Mesenteric fat pad (tissue), 1 donor: Measurements from ENCODE around the gene PPP1CB. TPM values are rescaled to one million over a fixed set of nuclear protein-coding genes. Genes with fewer than 3 reads are reported as not detected.

ENCODE experiments used
- DNase-seq: peaks from one replicate; pipeline ENCODE4 v3.0.0-alpha.2; 2020; ENCODE audit warnings: low spot score
- long read RNA-seq: library from polyadenylated mRNA; unstranded; transcript quantifications from one replicate; pipeline ENCODE4 v2.0.0, GENCODE V29; 2020
- total RNA-seq: library from RNA; stranded (reverse); fragmentation: NEBNext Ultra II Directional; extraction: Animal tissue kit (Norgen Biotek cat#: 25700); gene quantifications from one replicate; pipeline ENCODE4 v1.2.1, GENCODE V29; 2021
- donor health status: DM: yes; HTN: yes; CAD: no.

Gene PPP1CB
- 201 TPM for total RNA-seq
- long read RNA-seq, full-length matches to known transcripts: 41 of 51 reads
- long read RNA-seq, partial matches to known transcripts: 2 of 51 reads
- long read RNA-seq, other reads (novel, unspliced or antisense): 8 of 51 reads

DNA sequence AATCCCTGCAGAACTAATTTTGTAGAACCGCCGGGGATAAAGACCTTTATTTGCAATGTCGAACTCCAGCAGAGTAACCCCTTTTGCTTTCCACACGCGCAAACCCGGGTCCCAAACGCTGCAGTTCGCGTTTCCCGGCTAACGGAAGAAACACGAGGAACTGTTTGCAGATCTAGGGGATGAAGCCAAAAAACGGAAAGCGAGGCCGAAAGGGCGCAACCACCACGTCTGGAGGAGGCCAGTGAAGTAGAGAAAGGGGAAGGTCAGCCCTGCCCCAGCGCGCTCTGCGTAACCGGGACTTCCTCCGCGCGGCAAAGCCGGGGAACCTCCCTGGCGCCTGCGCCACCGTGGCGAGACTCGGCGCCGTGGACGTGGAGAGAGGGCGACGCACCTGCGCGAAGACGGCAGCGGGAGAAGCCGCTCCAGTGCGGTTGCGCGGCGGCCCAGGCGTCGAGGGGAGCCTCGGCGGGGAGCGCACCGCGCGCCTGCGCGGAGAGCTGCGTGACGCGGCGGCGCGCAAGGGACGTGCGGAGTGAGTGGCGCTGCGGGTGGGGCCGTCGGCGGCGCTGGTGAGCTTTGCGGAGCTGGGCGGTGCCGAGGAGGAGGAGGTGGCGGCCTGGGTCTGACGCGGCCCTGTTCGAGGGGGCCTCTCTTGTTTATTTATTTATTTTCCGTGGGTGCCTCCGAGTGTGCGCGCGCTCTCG is at the start of gene PPP1CB:
TSS of gene PPP1CB (plus strand) at position 579 of the 704 bp plus-strand sequence. CDS start 295 bp downstream, outside the sequence.
- peak; percentile 99 for DNase-seq

GRCh38 chr2:28702415-28702861 is 49.2 kb upstream of the PPP1CB start:
- no peak for DNase-seq

DNA sequence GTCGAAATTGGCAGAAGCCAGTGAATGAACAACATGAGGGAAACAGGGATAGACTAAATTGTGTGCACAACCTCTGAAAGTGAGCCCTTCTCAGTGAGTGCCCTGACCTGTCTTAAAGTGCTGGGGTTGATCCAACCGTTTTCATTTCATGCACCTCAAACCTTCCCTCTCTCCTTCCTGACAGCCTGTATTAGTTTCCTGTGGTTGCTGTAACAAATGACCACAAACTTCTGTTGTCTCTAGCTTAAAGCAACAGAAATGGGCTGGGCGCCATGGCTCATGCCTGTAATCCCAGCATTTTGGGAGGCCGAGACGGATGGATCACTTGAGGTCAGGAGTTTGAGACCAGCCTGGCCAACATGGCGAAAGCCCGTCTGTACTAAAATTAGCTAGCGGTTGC is 48.8 kb upstream of the PPP1CB start:
- DNase-seq: no peak

GRCh38 chr2:28704621-28705020 is 47.0 kb upstream of the PPP1CB start:
- DNase-seq: no peak

GRCh38 chr2:28705751-28706440 is 45.7 kb upstream of the PPP1CB start:
- DNase-seq: no peak

GRCh38 chr2:28707592-28707991 is 44.0 kb upstream of the PPP1CB start:
- no peak for DNase-seq

- no peak for DNase-seq
Measured at GRCh38 chr2:28709101-28709500, 42.5 kb upstream of the PPP1CB start.

GRCh38 chr2:28710545-28710944 is 41.1 kb upstream of the PPP1CB start:
- no peak for DNase-seq

GRCh38 chr2:28713577-28714298 is 37.9 kb upstream of the PPP1CB start:
- no peak for DNase-seq

DNA sequence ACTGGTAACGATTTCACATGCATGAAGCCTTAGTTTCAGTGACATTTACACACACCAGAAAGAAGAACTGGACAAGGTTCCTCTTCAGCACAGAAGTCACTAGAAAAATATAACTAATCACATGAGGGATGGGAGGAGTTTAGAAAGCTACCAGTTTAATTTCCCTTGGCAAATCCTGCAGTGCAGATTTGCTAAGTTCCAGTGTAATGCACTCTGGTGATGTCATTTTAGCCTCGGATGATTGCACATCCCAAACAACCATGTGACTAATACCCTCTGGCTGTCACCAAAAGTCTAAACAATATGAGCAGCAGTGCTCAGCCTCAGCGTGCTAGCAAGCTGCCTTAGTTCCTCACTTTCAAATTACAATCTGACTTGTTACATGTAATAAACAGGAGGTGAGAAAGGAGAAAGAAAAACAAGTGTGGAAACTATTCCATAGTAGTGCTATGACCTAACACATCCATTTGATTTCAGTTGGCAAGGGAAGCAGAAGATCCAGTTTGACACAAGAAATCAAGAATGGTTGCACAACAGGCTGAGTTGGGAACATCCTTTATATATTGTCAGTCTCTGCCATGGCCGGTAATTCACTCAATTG is 35.3 kb upstream of the PPP1CB start:
- DNase-seq: no peak

GRCh38 chr2:28717339-28717758 is 34.3 kb upstream of the PPP1CB start:
- DNase-seq: no peak

DNA sequence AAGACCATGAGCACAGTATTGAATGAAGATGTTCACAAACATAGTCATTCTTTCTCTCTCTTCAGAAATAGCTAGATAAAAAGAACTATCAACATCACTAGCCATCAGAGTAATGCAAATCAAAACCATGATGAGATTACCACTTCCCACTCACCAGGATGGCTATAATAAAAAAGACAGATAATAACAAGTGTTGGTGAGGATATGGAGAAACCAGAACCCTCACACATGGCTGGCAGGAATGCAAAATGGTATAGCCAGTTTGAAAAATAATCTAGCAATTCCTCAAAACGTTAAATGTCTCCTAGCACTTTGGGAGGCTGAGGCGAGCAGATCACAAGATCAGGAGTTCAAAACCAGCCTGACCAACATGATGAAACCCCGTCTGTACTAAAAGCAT is 31.3 kb upstream of the PPP1CB start:
- DNase-seq: no peak

GRCh38 chr2:28721601-28722191 is 29.9 kb upstream of the PPP1CB start:
- no peak for DNase-seq

- no peak for DNase-seq
Measured at GRCh38 chr2:28725021-28725711, 26.5 kb upstream of the PPP1CB start.

DNA sequence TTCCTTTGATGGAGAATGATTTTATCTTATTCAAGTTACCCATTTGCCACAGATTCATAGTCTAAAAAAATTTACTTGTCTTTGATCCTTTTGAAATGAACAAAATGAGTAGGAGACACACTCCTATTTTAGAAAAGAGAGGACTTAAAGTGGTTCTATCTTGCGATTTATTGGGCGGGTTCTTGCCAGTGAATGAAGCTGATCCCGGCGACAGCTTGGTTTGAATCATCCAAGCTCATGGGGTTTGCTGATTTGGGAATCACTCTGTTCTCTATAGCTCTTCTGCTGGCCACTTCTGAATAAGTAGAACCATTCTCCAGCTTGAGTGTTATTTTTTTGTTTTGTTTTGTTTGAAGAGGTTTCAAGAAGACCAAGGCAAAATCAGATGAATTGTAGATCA is 25.5 kb upstream of the PPP1CB start:
- no peak for DNase-seq

- no peak for DNase-seq
Measured at GRCh38 chr2:28729698-28730097, 21.9 kb upstream of the PPP1CB start.

GRCh38 chr2:28730641-28731146 is 20.9 kb upstream of the PPP1CB start:
- no peak for DNase-seq

DNA sequence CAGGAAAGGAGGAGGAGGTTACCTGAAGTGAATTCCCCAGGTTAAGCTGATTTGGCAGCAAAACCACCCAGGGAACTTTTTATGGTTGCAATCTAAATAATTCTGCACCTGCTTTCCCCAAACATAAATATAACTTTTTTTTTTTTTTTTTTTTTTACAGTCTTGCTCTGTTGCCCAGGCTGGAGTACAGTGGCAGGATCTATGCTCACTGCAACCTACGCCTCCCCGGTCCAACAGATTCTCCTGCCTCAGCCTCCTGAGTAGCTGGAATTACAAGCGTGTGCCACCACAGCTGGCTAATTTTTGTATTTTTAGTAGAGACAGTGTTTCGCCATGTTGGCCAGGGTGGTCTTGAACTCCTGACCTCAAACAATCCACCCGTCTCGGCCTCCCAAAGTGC is 16.1 kb upstream of the PPP1CB start:
- DNase-seq: no peak

DNA sequence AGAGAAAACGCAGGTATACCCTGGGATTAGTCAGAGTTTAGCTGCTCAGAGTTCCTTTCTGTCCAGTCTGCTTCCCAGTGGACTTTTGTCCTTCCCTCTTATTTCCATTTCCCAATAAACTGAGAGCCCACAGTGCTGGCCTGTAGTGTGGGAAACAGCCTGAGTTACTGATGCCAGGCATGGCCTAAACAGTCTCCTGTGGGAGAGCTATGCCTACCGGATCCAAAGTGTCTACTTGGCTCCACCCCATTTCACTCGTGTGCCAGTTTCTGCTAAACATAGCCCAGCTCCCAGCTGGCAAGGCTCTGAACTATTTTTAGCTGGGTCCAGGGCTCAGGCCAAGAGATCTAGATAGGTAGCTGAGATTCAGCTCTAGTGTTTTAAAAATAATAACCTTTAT is 15.6 kb upstream of the PPP1CB start:
- no peak for DNase-seq

- DNase-seq: no peak
Measured at GRCh38 chr2:28737655-28738054, 14.0 kb upstream of the PPP1CB start.
